GM19463 (cell line): ENCODE data around the gene KRTAP26-1.

ENCODE experiments used
- ATAC-seq: cut with Tn5 transposase; IDR thresholded peaks from one replicate; pipeline ENCODE4 v1.9.1; 2021; ENCODE audit warnings: mild to moderate bottlenecking, moderate library complexity; ENCODE audit not compliant: unreplicated experiment

The KRTAP26-1 gene

GRCh38 chr21:30320215-30320614 is at the start of gene KRTAP26-1:
TSS of gene KRTAP26-1 (minus strand) at chr21:30320315. CDS start at chr21:30320035, 280 bp downstream.
- no peak for ATAC-seq

DNA sequence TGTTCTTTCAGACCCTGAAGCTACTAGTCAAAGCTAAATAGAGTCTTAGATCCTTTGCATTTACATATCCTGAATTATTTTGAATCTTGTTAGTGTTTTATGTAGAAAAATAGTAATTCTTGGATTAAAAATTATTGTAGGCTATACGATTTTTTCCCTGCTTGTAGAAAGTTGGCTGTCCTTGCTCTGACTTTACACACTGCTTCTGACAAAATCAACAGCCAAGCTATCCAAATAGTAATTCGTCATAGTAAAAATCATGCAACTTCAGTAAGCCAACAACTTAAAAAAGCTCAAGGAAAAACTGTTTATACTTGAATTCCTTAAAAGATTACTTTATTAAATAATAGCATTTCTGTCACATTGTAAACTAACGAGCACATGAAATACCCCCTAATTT is 35.8 kb upstream of the KRTAP26-1 start:
- no peak for ATAC-seq

DNA sequence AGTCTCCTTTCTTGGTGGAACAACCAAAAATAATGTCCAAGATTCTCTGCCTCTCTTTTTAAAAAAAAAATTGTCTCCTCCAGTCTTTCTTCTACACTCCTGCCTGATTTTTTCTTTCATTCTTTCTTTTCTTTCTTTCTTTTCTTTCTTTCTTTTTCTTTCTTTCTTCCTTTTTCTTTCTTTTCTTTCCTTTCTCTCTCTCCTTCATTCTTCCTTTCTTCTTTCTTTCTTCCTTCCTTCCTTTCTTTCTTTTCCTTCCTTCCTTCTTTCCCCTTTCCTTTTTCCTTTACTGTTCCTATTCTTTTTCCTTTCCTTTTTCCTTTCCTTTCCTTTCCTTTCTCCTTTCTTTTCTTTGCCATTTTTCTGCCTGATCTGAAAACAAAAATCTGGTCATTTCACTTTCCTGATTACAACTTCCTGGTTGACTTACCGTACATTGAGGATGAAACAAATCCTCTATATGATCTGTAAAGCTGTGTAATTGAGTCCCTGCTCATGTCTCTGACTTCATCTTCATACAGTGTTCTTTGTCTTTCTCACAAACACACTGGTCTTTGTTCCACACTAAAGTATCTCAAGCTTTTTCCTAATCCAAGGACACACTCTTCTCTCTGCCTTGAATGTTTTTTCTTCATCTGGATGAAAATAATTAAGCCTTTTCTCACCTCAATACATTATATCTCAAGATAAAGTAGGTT is 34.3 kb upstream of the KRTAP26-1 start:
- ATAC-seq, result no peak

GRCh38 chr21:30351534-30351933 is 31.4 kb upstream of the KRTAP26-1 start:
- no peak for ATAC-seq

GRCh38 chr21:30349572-30349971 is 29.5 kb upstream of the KRTAP26-1 start:
- ATAC-seq, result no peak

- ATAC-seq, result no peak
Measured at GRCh38 chr21:30348506-30348905, 28.4 kb upstream of the KRTAP26-1 start, which contains the start of gene KRTAP23-1. TSS of gene KRTAP23-1 (minus strand) at chr21:30348606. CDS start at chr21:30348606, 0 bp downstream.

GRCh38 chr21:30345014-30345413 is 24.9 kb upstream of the KRTAP26-1 start:
- no peak for ATAC-seq

DNA sequence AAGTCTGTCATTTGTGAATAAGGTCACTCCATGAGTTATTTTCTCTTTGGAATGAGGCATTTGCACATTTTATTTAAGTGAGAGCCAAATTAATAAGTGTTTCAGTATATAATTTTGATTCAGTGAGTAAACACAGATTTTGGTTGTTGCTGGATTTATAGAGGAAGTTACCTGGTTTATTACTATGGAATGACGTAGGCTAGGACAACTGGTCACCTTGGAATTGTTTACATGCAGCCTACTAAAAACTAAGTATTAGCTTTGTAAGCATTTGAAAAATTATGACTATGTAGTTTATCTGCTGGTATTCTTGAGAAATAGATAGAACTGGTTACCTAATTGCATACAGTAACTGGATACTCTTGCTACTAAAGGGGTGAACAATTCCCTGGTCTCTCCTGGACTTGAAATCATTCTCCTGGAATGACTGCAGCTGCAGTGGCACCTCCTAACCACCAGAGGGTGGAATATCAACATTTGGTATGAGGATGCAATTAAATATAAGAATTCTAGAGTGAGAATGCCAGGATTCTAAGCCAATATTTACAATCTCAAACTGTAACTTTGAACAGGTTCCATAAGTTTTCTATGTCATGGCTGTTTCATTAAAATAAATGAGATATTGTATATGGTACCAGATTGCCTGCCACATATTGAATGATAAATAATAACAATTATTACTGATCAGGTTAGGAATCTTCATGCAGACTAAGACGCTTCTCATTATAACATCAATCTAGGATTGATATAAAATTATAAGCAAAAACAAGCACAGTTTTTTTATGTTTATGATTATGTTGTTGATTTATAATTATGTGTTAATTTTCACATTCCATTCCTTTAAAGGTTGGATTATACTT is 20.8 kb upstream of the KRTAP26-1 start:
- ATAC-seq, result no peak

DNA sequence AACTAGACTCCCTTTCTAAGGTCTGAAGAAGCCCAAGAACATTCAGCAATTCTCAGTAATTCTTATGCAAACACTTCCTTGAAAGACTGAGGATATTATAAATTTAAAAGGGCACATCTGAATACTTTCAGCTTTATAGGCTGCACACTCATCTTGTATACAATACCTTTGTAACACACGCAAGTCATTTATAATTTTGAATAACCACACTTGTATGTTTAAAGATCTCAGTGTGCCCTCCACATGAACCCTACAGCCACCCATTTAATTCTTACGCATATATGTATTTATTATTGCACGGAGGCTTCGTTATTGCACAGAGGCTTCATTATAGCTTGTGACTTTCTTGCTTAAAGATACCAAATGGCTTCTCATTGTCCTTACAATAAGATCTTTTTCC is 18.6 kb upstream of the KRTAP26-1 start:
- ATAC-seq, result no peak

GRCh38 chr21:30337772-30338171 is 17.7 kb upstream of the KRTAP26-1 start:
- ATAC-seq, result no peak

DNA sequence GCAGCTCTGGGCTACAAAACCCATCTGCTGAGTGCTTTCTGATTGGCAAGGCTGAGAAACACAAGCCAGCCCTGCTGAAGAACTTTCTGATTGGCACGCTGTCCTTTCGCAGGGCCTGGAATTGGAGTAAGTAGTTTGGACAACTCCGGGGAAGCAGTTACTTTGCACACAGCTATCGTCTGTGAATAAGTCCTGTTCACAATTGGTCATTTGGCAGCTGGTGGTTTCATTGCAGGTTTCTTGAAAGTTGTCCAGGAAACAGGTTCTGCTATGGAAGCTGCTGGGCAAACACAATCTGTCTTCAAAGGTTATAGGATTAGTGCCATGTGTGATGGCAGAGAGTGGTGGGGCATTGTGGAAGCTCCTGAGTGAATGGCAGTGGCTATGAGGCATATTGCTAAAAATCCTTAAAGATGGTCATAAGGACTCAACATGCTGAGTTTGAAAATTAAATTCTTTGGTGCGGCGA is 17.2 kb upstream of the KRTAP26-1 start, which contains the start of gene KRTAP27-1:
TSS of gene KRTAP27-1 (minus strand) at position 419 of the 469 bp plus-strand sequence. CDS start at position 393, 26 bp downstream.
- ATAC-seq, result no peak

GRCh38 chr21:30336596-30336995 is 16.5 kb upstream of the KRTAP26-1 start:
- no peak for ATAC-seq

DNA sequence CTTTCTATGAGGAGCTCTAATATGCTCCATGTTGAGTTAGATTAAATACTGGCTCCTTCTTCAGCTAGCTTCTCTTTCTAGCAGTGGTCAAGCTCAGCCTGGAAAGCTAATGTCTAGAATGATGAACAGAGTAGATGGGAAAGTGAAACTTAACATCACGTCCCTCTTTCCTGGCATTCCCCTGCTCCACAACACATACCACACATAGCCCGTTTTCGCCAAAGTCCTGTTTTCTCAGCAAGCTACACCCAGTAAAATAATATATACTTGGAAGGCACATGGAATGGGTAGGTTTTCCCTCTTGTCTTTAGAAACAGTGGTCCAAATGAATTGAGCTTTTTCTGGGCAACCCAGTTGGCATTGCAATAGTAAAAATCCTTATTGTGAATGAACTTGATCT is 13.6 kb upstream of the KRTAP26-1 start:
- no peak for ATAC-seq

GRCh38 chr21:30332681-30333080 is 12.6 kb upstream of the KRTAP26-1 start:
- no peak for ATAC-seq

GRCh38 chr21:30329203-30329875 is 9.2 kb upstream of the KRTAP26-1 start:
- no peak for ATAC-seq

GRCh38 chr21:30326390-30326789 is 6.3 kb upstream of the KRTAP26-1 start:
- ATAC-seq, result no peak

DNA sequence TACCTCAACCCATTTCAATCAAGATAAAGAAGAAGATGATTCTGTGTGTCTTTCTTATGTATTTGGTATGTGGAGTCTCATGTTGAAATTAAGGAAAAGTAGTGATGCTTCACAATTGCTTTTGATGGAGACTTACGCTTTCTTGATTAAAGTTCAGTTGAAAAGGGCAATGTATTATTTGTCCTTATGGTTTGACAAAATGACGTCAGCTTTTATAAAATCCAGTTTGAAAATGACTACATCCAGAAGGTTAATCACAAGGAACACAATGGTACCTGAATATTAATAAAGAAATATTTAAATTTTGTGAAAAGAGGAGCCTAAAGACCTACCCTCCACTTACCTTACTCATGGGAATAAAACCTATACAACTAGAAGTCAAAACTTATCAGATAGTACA is 4.4 kb downstream of the KRTAP26-1 start:
- ATAC-seq, result no peak

DNA sequence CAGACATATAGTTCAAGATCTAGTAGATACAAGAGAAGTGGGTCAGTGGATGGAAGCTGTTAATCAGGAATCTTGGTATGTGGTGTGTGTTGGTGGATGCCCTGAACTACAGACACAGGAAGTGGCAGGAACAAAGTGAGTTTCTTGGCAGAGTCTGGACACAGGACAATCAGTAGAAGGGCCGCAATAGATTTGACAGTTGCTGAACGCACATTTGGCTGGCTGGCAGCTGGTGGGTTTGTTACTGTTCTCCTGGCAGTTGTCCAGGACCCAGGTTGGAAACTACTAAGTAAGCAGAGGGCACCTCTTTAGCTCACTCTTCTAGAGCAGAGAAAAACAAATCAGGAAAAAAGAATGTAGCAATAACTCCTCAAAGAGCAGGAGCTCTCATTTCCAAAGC is 13.2 kb downstream of the KRTAP26-1 start:
- ATAC-seq, result no peak

- ATAC-seq, result no peak
Measured at GRCh38 chr21:30305136-30305535, 15.0 kb downstream of the KRTAP26-1 start.

DNA sequence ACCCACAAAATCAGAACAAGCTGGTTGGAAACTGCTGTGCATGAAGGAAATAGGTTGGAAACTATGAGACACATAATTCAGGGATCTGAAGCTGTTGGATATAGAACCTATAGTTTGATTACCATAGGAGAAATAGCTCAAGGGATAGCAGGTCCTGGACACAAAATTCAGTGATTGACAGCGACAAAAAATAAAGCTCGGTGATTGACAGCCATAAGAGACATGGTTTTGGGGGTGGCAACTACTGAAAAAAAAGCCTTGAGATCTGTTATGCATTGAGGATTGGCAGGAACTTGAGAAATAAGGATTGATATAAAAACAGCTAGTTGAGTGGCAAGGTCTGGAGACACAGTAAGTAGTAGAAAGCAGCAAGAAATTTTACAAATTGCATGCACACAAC is 30.9 kb downstream of the KRTAP26-1 start, which contains the start of gene KRTAP25-1:
TSS of gene KRTAP25-1 (minus strand) at position 300 of the 400 bp plus-strand sequence. CDS start at position 276, 24 bp downstream.
- no peak for ATAC-seq

DNA sequence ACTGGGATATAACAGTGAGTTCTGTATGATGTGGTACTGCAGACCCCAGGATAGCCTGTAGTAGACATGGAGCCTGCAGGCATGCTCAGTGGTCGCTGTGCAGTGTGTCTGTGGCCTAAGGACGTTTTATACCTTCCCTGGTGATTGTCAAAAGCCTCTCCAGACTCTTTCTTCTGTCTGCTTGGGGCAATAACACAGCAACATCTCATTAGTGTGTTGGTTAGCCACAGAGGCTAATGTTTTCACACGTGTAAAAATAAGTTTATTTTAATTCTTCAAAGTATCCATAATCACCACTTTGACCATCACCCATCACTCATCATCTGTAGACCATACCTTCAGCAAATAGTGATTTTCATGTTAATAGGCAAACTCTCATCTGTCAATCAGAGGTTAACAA is 37.3 kb downstream of the KRTAP26-1 start, which contains the start of gene KRTAP24-1:
TSS of gene KRTAP24-1 (minus strand) at position 101 of the 400 bp plus-strand sequence. CDS start at position 83, 18 bp downstream.
- no peak for ATAC-seq
